IMR-90 (cell line): ENCODE results near the gene VMAC.

Experiments used
- RFX5 ChIP-seq: IDR thresholded peaks from 2 replicates; pipeline ENCODE4 v1.8.0; 2012; ENCODE audit warnings: low read depth, mild to moderate bottlenecking, low read length, moderate library complexity
- TF ChIP-seq, protein P1 (sequence below): conservative IDR thresholded peaks from 2 replicates; pipeline ENCODE4 v1.5.1; 2012; ENCODE audit warnings: mild to moderate bottlenecking, low read depth, low read length, improper control_type of control experiment

DNA sequence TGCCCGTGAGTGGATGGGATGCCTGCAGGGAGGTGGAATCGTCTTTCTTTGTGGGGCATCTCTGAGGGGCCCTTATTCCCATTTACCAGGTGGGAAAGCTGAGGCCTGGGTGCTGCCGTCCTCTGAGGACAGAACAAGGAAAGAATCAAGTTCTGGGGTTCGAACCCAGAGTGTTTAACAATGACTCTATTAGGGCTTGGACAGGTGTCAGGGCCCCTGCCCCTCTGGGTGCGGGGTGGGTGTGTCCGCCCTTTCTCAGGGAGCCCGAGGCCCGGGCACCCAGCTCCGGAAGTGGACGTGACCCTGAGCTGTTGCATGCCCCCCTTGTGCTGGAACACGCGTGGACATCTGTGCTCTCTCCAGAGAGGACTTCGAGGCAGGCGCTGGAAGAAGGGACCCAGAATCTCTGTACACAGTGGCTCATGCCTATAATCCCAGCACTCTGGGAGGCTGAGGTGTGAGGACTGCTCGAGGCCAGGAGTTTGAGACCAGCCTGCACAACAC lies 11.8 kb upstream of the VMAC start:
- TF ChIP-seq, protein P1, sequence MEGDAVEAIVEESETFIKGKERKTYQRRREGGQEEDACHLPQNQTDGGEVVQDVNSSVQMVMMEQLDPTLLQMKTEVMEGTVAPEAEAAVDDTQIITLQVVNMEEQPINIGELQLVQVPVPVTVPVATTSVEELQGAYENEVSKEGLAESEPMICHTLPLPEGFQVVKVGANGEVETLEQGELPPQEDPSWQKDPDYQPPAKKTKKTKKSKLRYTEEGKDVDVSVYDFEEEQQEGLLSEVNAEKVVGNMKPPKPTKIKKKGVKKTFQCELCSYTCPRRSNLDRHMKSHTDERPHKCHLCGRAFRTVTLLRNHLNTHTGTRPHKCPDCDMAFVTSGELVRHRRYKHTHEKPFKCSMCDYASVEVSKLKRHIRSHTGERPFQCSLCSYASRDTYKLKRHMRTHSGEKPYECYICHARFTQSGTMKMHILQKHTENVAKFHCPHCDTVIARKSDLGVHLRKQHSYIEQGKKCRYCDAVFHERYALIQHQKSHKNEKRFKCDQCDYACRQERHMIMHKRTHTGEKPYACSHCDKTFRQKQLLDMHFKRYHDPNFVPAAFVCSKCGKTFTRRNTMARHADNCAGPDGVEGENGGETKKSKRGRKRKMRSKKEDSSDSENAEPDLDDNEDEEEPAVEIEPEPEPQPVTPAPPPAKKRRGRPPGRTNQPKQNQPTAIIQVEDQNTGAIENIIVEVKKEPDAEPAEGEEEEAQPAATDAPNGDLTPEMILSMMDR = no peak
- TF ChIP-seq RFX5 = no peak
